Astrocyte (in vitro differentiated cells and primary cell): ENCODE results near the gene KCNMA1. TPM values are rescaled to one million over a fixed set of nuclear protein-coding genes. Genes with fewer than 3 reads are reported as not detected.

Experiments
- DNase-seq: peaks from one replicate; pipeline ENCODE4 v3.0.0-alpha.2; 2010; ENCODE audit warnings: low read depth
- FAIRE-seq: peaks from 2 replicates; lab custom pipeline; 2011; peaks lifted over from hg19 to GRCh38; lab: Jason Lieb, UNC
- H2AFZ ChIP-seq: 2 replicates; pipeline ENCODE4 v1.6.0; 2012; ENCODE audit warnings: low read depth, low read length, inconsistent platforms
- H3K27ac ChIP-seq: 2 replicates; pipeline ENCODE4 v1.5.1; 2011; ENCODE audit warnings: low read depth, low read length, inconsistent platforms
- H3K27me3 ChIP-seq: 2 replicates; pipeline ENCODE4 v1.6.0; 2011; ENCODE audit warnings: low read length, inconsistent platforms; ENCODE audit not compliant: insufficient read depth
- H3K36me3 ChIP-seq: 2 replicates; pipeline ENCODE4 v1.5.1; 2011; ENCODE audit warnings: low read length, inconsistent platforms; ENCODE audit not compliant: insufficient read depth
- H3K4me1 ChIP-seq: 2 replicates; pipeline ENCODE4 v1.5.1; 2011; ENCODE audit warnings: low read length, inconsistent platforms; ENCODE audit not compliant: insufficient read depth
- H3K4me2 ChIP-seq: 2 replicates; pipeline ENCODE4 v1.6.0; 2012; ENCODE audit warnings: low read length, inconsistent platforms
- H3K4me3 ChIP-seq: 2 replicates; pipeline ENCODE4 v1.5.1; 2011; ENCODE audit warnings: low read depth, mild to moderate bottlenecking, low read length, inconsistent platforms; ENCODE audit not compliant: insufficient read depth
- H3K79me2 ChIP-seq: 2 replicates; pipeline ENCODE4 v1.6.0; 2012; ENCODE audit warnings: mild to moderate bottlenecking, low read length, inconsistent platforms; ENCODE audit not compliant: insufficient read depth
- H3K9ac ChIP-seq: 2 replicates; pipeline ENCODE4 v1.6.0; 2012; ENCODE audit warnings: mild to moderate bottlenecking, low read length, inconsistent platforms
- H3K9me3 ChIP-seq: 2 replicates; pipeline ENCODE4 v1.5.1; 2012; ENCODE audit warnings: low read depth, mild to moderate bottlenecking, low read length, inconsistent platforms; ENCODE audit not compliant: insufficient read depth
- H4K20me1 ChIP-seq: 2 replicates; pipeline ENCODE4 v1.6.0; 2012; ENCODE audit warnings: low read length, inconsistent platforms; ENCODE audit not compliant: insufficient read depth
- H3K27ac Mint-ChIP-seq: one replicate; pipeline ENCODE4 v1.8.0; 2021; ENCODE audit warnings: mild to moderate bottlenecking, mixed read lengths; ENCODE audit not compliant: unreplicated experiment
- H3K27me3 Mint-ChIP-seq: one replicate; pipeline ENCODE4 v1.8.0; 2021; ENCODE audit warnings: low read depth, mixed read lengths; ENCODE audit not compliant: unreplicated experiment
- H3K36me3 Mint-ChIP-seq: one replicate; pipeline ENCODE4 v1.8.0; 2021; ENCODE audit warnings: low read depth, mixed read lengths; ENCODE audit not compliant: unreplicated experiment
- H3K4me1 Mint-ChIP-seq: one replicate; pipeline ENCODE4 v1.8.0; 2021; ENCODE audit warnings: low read depth, mixed read lengths; ENCODE audit not compliant: unreplicated experiment
- H3K4me3 Mint-ChIP-seq: one replicate; pipeline ENCODE4 v1.8.0; 2021; ENCODE audit warnings: mild to moderate bottlenecking, moderate library complexity, mixed read lengths; ENCODE audit not compliant: unreplicated experiment
- H3K9me3 Mint-ChIP-seq: one replicate; pipeline ENCODE4 v1.8.0; 2021; ENCODE audit warnings: mild to moderate bottlenecking, mixed read lengths; ENCODE audit not compliant: unreplicated experiment
- EZH2 ChIP-seq: IDR thresholded peaks from 2 replicates; pipeline ENCODE4 v1.6.1; 2012; ENCODE audit warnings: mild to moderate bottlenecking, low read length, inconsistent platforms; ENCODE audit not compliant: insufficient read depth
- total RNA-seq: library from RNA; stranded (reverse); gene quantifications from 2 replicates; pipeline ENCODE4 v1.2.1, GENCODE V29; 2021
- TF ChIP-seq, protein P1 (sequence below): IDR thresholded peaks from 2 replicates; pipeline ENCODE4 v1.5.1; 2011; ENCODE audit warnings: low read depth, mild to moderate bottlenecking, inconsistent platforms, low read length, moderate library complexity; ENCODE audit not compliant: insufficient read depth

Gene KCNMA1
- total RNA-seq, 1 donor from 2014 or later: 45.8 TPM

DNA sequence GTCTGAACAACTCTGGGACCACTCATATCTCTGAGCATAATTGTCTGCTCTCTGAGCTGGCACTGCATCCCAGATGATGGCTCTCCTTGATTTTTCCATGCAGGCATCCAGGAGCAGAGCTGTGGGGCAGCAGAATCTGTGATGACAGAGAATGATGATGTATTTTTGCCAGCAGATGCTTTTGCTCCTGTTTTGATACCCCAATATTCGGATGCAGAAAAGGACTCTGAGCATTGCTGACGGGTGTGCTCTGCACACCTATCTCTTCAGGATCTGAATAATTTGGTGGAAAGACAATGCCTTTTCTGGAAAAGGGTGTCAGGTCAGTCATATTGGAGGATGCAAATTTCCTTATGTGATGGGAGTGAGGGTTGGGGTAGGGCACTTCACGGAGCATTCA is 735.9 kb downstream of the KCNMA1 start:
- Mint-ChIP-seq H3K9me3 (no peaks in the 10 kb centered on the region), H3K36me3 (peaks cover 3% of the 10 kb centered on the region), H3K27me3 (no peaks in the 10 kb centered on the region), H3K27ac (no peak overlapping the region), H3K4me1 (no peaks in the 10 kb centered on the region), H3K4me3 (no peak overlapping the region)
- Histone ChIP-seq H4K20me1 (no peaks in the 10 kb centered on the region), H3K4me1 (no peaks in the 10 kb centered on the region), H3K9ac (no peak overlapping the region), H2AFZ (no peak overlapping the region), H3K36me3 (no peaks in the 10 kb centered on the region), H3K4me3 (no peak overlapping the region), H3K79me2 (no peaks in the 10 kb centered on the region), H3K4me2 (no peak overlapping the region), H3K9me3 (no peaks in the 10 kb centered on the region), H3K27ac (no peak overlapping the region), H3K27me3 (no peaks in the 10 kb centered on the region)
- FAIRE-seq (no peak), DNase-seq (no peak)
- TF ChIP-seq EZH2: no peak
- TF ChIP-seq, protein P1, sequence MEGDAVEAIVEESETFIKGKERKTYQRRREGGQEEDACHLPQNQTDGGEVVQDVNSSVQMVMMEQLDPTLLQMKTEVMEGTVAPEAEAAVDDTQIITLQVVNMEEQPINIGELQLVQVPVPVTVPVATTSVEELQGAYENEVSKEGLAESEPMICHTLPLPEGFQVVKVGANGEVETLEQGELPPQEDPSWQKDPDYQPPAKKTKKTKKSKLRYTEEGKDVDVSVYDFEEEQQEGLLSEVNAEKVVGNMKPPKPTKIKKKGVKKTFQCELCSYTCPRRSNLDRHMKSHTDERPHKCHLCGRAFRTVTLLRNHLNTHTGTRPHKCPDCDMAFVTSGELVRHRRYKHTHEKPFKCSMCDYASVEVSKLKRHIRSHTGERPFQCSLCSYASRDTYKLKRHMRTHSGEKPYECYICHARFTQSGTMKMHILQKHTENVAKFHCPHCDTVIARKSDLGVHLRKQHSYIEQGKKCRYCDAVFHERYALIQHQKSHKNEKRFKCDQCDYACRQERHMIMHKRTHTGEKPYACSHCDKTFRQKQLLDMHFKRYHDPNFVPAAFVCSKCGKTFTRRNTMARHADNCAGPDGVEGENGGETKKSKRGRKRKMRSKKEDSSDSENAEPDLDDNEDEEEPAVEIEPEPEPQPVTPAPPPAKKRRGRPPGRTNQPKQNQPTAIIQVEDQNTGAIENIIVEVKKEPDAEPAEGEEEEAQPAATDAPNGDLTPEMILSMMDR: no peak

GRCh38 chr10:76899490-76899889 is 738.1 kb downstream of the KCNMA1 start:
- Histone ChIP-seq H3K36me3 (no peaks in the 10 kb centered on the region), H4K20me1 (no peaks in the 10 kb centered on the region), H3K4me2 (no peak overlapping the region), H3K9me3 (no peaks in the 10 kb centered on the region), H3K27me3 (no peaks in the 10 kb centered on the region), H3K27ac (no peak overlapping the region), H3K4me1 (no peaks in the 10 kb centered on the region), H3K4me3 (no peak overlapping the region), H3K9ac (no peak overlapping the region), H2AFZ (no peak overlapping the region), H3K79me2 (no peaks in the 10 kb centered on the region)
- FAIRE-seq (no peak), DNase-seq (no peak)
- Mint-ChIP-seq H3K4me3 (no peak overlapping the region), H3K27ac (no peak overlapping the region), H3K36me3 (peaks cover 5% of the 10 kb centered on the region), H3K4me1 (no peaks in the 10 kb centered on the region), H3K27me3 (no peaks in the 10 kb centered on the region), H3K9me3 (peaks cover 8% of the 10 kb centered on the region)
- TF ChIP-seq, protein P1: no peak
- no peak for TF ChIP-seq EZH2

DNA sequence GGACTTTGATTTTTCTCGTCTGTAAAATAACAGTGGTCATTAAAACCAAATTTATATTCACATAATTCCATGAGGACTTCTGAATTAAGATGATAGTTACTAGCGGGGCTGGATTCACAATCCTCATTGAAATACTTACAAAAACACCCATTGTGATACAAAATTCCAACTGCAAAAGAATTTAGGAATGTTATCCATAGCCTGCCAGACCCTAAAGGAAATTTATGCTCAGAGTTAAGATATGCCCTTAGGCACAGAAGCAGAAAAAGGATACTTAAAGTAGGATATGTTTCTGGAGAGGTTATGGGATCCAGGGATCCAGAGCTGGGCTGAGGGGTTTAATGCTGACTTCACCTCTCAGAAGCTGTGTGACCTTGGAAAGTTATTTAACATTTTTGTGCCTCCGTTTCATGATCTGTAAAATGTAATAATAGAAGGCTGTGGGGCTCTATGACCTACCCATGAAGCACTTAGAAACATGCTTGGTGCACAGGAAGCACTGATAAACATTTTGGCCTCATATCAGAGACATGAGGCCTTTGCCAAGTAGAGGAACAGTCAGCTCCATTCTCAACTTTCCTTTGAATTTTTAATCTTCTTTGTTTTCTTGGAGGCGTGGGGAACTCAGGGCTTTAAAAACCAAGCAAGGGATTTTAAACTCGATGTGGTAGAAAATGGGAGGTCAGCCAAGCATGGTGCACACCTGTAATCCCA is 744.7 kb downstream of the KCNMA1 start:
- Histone ChIP-seq H3K9ac (no peak overlapping the region), H3K27ac (no peak overlapping the region), H3K79me2 (no peaks in the 10 kb centered on the region), H3K4me3 (no peak overlapping the region), H4K20me1 (no peaks in the 10 kb centered on the region), H3K9me3 (no peaks in the 10 kb centered on the region), H3K4me2 (no peak overlapping the region), H2AFZ (no peak overlapping the region), H3K4me1 (no peaks in the 10 kb centered on the region), H3K27me3 (no peaks in the 10 kb centered on the region), H3K36me3 (peaks cover 1% of the 10 kb centered on the region)
- DNase-seq (no peak), FAIRE-seq (no peak)
- H3K36me3 Mint-ChIP-seq: peaks cover 10% of the 10 kb centered on the region
- H3K27me3 Mint-ChIP-seq: no peaks in the 10 kb centered on the region
- H3K9me3 Mint-ChIP-seq: peaks cover 8% of the 10 kb centered on the region
- H3K4me1 Mint-ChIP-seq: no peaks in the 10 kb centered on the region
- no peak overlapping the region for H3K4me3 Mint-ChIP-seq
- H3K27ac Mint-ChIP-seq: no peak overlapping the region
- no peak for TF ChIP-seq EZH2
- TF ChIP-seq, protein P1: no peak
